Inferior parietal cortex (tissue), 1 donor: ENCODE data around the gene MGRN1.

Experiments
- DNase-seq: peaks from one replicate; pipeline ENCODE4 v3.0.0-alpha.2; 2016; ENCODE audit errors: extremely low spot score

Gene MGRN1

DNA sequence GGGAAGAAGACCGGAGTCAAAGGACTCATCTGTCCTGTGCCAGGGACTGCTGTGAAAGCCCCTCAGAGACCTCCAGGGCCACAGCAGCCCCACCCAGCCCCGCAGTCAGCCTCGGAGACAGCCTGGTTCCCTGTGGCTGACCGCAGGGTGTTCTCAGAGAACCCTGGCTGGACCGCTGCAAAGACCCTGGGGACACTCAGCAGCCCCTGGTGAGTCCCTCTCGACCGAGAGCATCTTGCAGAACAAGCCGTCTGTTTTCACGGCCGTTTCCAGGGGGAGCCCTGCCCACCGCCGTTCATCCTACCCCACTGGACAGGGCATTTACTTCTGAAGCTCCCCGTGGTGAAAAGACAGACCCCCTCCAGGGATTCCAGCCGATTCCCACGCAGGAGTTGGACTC is 20.2 kb upstream of the MGRN1 start:
- no peak for DNase-seq

GRCh38 chr16:4606354-4606753 is 18.3 kb upstream of the MGRN1 start:
- DNase-seq: no peak

- no peak for DNase-seq
These were observed 16.6 kb upstream of the MGRN1 start for GRCh38 chr16:4607841-4608703.

GRCh38 chr16:4608704-4608980 is 16.0 kb upstream of the MGRN1 start:
- DNase-seq: no peak

DNA sequence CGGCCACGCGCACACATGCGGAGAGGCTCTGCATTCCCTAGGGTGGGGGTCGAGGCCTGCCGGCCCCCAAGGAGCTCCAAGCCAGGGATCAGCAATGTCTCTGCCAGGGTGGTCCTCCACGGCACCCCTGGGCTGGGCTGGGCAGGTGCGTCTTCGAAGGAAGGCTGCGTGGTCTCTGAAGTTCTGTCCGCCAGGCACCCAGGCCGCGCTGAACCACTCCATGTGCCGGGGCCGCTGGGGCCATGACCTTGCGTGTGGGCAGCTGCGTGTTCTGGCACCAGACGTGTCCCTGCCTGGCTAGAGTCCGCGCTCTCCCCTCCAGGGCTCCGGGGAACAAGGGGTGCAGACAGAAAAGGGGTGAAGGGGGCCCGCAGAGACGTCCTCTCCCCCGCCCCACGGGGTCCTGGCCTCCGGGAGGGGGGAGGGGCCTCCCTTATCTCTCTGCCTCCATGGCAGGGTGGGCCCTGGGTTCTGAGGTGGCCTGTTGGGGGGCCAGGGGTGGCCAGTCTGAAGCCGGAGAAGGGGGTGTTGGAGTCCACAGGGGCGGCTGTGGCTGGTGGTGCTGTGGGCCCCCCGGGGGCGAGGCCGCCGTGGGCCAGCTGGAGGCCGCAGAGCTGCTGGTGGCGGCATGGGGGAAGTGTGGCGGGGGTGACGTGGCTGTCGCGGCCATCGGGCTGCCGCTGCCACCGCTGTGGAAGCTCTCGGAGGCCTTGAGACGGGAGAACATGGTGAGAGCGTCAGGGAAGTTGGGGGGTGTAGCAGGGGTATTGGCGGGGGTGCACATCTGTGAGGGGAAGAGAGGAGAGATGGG is 15.2 kb upstream of the MGRN1 start:
- no peak for DNase-seq

DNA sequence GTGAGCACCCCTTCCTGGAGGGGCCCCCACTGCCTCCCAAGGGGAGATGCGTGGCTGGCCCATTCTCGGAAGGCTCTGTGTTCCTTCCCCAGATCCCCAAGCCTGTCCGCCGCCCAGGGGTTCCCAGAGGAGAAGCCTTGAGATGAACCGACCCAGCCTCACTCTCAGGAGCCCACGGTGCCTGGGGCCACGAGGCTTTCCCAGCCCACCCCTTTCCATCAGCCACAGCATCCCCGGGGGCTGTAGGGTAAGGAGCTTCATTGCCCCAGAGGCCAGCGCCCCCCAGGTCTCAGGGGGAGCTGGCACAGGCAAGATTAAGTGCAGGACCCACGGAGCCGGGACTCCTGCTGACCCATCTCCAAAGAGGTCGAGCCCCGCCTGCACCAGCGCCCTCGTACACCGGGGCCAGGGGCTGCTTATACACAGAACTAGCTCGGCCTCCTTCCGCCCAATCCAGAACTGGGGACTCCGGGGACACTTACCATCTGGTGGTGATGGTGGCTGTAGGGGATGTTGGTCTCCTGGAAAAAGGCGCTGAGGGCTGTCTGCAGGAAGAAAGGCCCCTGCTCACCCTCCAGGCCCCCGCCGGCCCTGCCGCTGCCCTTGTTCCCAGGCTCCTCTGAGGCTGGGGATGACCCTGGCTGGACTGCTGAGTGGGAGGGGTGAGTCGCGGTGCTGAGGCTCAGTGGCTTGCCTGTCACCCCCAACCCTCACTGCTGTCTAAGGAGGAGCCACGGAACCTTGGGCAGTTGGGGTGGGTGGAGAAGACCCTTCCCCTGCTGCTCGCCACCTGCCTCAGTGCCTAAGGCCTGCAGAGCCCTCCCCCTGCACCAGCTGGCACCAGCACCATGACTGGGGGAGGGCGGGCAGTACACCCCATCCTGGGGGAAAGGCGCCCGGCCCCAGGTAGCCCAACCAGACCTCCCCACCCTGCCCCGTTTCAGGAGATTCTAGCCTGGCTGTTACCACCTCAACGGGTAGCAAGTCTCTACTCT is 14.3 kb upstream of the MGRN1 start:
- no peak for DNase-seq

- no peak for DNase-seq
These were observed 13.1 kb upstream of the MGRN1 start for GRCh38 chr16:4611337-4612021.

DNA sequence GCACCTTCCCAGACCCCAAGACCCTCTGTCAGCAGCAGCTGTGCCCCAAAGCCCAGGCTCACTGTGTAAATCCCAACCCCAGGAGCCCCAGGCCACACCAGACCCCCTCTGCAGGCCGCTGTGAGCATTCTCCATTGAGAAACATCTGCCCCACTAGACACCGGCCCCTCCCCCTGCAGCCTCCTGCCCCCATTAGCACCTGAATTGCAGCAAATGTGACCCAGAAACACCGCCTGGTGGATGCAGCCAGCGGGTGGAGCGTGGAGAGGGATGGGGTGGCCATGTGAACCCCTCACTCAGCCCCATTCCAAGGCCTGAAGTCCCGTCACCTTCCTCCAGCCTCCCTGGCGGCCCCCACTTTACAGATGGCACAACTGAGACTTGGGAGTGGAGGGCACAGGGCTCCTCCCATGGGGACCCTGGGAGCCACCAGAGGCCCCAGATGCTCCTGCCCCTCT is 12.1 kb upstream of the MGRN1 start:
- DNase-seq: no peak

- no peak for DNase-seq
These were observed 11.5 kb upstream of the MGRN1 start for GRCh38 chr16:4612977-4613635.

DNA sequence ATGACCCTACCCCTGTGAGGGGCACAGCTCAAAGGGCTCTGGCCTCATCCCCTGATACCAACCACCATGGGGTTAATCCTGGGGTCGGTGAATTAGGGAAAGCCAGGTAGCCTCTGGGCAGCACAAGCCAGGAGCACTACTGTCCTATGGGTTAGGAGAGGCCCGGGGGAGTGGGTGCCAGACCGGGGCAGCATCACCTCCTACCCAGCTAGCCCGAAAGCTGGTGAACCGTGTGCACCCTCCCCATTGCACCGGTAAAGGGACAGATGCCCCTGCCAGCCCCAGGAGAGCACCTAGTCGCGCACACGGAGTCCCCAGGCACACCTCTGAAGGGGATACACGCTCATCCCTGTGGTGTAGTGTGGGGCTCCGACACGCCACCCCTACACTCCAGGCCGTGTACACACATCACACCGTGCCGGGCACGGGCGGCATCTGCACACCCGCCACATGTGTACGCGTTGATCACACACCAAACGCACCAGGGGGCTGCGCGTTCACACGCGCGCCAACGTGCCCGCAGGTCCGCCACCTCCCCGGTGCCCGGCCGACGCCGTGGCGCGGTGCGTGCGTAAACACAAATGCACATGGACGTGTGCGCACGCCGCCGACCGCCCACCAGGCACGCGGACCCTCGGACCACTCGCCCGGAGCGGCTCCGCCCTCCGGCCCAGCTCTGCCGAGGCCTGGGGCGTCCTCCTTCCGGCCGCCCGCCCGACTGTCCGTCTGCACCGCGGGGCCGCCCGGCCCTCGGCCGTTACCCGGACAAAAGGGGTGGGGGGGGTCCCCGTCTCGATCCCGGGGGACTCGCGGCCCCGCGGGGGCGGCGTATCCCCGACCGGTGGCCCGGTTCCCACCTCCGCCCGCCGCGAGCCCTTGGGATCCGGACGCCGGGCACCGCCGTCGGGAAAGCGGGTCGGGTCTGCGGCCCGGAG is 10.7 kb upstream of the MGRN1 start:
- no peak for DNase-seq

- DNase-seq: peak; percentile 84
These were observed 9.8 kb upstream of the MGRN1 start, which contains the start of gene UBALD1 for GRCh38 chr16:4614571-4615383. Gene UBALD1 (minus strand): TSS chr16:4614888. CDS start chr16:4614797, 91 bp downstream.

- DNase-seq: no peak
These were observed 9.1 kb upstream of the MGRN1 start for GRCh38 chr16:4615384-4616046.

GRCh38 chr16:4616047-4616811 is 8.4 kb upstream of the MGRN1 start:
- peak; percentile 100 for DNase-seq

- DNase-seq: no peak
These were observed 6.7 kb upstream of the MGRN1 start for GRCh38 chr16:4617880-4618279.

DNA sequence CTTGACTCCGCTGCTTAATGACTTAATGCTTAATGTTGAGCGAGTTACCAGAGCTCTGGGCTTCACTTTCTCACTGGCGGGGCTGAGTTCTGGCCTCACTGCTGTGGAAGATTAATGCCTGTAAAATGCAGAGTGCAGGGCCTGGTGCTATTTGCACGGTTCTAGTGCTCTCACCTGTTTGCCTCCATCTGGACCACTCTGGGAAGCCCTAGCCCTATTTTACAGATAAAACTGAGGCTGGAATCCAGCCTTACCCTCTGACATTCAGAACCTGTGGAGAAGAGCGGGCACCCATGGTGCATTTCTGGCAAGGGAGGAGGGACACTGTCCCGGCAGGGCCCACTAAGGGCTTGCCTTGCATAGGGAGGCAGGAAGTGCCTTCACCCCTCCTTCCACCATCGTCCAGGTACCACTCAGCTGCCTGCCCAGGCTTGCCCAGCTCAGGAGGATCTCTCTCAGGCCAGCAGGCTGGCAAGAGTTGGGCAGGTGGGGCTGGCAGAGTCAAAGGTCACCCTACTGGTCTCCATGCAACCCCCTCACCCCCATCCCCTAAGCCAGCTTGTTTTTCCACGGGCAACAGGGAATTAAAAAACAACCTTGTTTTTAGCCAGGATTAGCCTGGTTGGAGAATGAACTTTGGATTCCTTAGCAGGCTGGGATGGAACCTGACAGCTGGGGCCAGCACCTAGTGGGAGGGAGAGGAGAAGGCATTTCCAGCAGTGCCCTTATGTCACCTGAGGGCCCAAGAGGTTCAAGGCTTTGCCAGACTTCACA is 5.8 kb upstream of the MGRN1 start:
- no peak for DNase-seq

DNA sequence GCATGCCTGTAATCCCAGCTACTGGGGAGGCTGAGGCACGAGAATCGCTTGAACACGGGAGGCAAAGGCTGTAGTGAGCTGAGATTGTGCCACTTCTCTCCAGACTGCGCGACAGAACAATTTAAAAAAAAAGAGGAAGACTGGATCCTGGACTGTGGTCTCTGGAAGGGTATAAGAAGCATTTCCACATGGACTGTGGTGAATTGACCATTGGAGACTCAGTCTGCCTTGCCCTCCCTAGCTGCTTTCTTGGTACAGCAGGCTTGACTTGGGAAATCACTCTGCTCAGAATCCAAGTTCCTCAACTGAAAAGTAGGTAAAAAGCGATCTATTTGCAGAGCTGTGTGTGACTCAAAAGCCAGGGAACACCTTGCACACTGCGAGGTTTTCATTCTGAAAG is 1.0 kb upstream of the MGRN1 start:
- DNase-seq: no peak
